GM21447 (cell line): ENCODE results near the gene C11orf68.

Source experiments
- ATAC-seq: cut with Tn5 transposase; IDR thresholded peaks from one replicate; pipeline ENCODE4 v1.9.1; 2021; ENCODE audit not compliant: unreplicated experiment

C11orf68 gene

GRCh38 chr11:65944767-65945166, 25.9 kb upstream of the C11orf68 start:
- ATAC-seq, result no peak

GRCh38 chr11:65944191-65944590, 25.3 kb upstream of the C11orf68 start:
- no peak for ATAC-seq

- no peak for ATAC-seq
Observed at GRCh38 chr11:65942531-65942930, 23.7 kb upstream of the C11orf68 start.

- no peak for ATAC-seq
Observed at GRCh38 chr11:65941720-65942310, 23.0 kb upstream of the C11orf68 start.

- ATAC-seq, result no peak
Observed at GRCh38 chr11:65937766-65938165, 18.9 kb upstream of the C11orf68 start.

GRCh38 chr11:65934014-65934413, 15.2 kb upstream of the C11orf68 start:
- no peak for ATAC-seq

GRCh38 chr11:65932558-65932919, 13.7 kb upstream of the C11orf68 start:
- ATAC-seq, result no peak

- no peak for ATAC-seq
Observed at GRCh38 chr11:65931773-65932557, 13.1 kb upstream of the C11orf68 start.

GRCh38 chr11:65928667-65929066, 9.8 kb upstream of the C11orf68 start:
- ATAC-seq, result no peak

- peak; percentile 90 for ATAC-seq
Observed at GRCh38 chr11:65927904-65928397, 9.1 kb upstream of the C11orf68 start.

- ATAC-seq, result no peak
Observed at GRCh38 chr11:65925397-65925796, 6.5 kb upstream of the C11orf68 start.

- ATAC-seq, result no peak
Observed at GRCh38 chr11:65922565-65922964, 3.7 kb upstream of the C11orf68 start.

GRCh38 chr11:65921876-65922275, 3.0 kb upstream of the C11orf68 start:
- ATAC-seq, result no peak

GRCh38 chr11:65921033-65921555, 2.2 kb upstream of the C11orf68 start:
- no peak for ATAC-seq

GRCh38 chr11:65920372-65920802, 1.5 kb upstream of the C11orf68 start:
- ATAC-seq, result no peak

GRCh38 chr11:65919573-65920371, 910 bp upstream of the C11orf68 start:
- ATAC-seq, result peak; percentile 31

GRCh38 chr11:65919141-65919572, 295 bp upstream of the C11orf68 start, which contains the start of gene DRAP1:
DRAP1 (plus strand) TSS chr11:65919426; CDS start chr11:65919502, 76 bp downstream.
- ATAC-seq, result peak; percentile 85

GRCh38 chr11:65917434-65918210, 1.2 kb downstream of the C11orf68 start:
- no peak for ATAC-seq

GRCh38 chr11:65917077-65917433, 1.8 kb downstream of the C11orf68 start:
- ATAC-seq, result no peak

GRCh38 chr11:65916391-65916790, 2.5 kb downstream of the C11orf68 start:
- ATAC-seq, result no peak
